HG03378 (cell line): ENCODE results near the gene DOCK4.
A peak's percentile ranks its signal among the peaks of the same experiment; 100 is the strongest.

Source experiments
- ATAC-seq: cut with Tn5 transposase; IDR thresholded peaks from one replicate; pipeline ENCODE4 v1.9.1; 2021; ENCODE audit warnings: mild to moderate bottlenecking, moderate library complexity; ENCODE audit not compliant: unreplicated experiment

The DOCK4 gene

GRCh38 chr7:112112822-112113255 lies 93.4 kb downstream of the DOCK4 start:
- no peak for ATAC-seq

- no peak for ATAC-seq
Measured at GRCh38 chr7:112110651-112111050, 95.5 kb downstream of the DOCK4 start.

- ATAC-seq = no peak
Measured at GRCh38 chr7:112110175-112110574, 96.0 kb downstream of the DOCK4 start.

GRCh38 chr7:112108981-112109380 lies 97.2 kb downstream of the DOCK4 start:
- no peak for ATAC-seq

- no peak for ATAC-seq
Measured at GRCh38 chr7:112105584-112106530, 100.3 kb downstream of the DOCK4 start.

- no peak for ATAC-seq
Measured at GRCh38 chr7:112104120-112104519, 102.1 kb downstream of the DOCK4 start.

- no peak for ATAC-seq
Measured at GRCh38 chr7:112103246-112103645, 103.0 kb downstream of the DOCK4 start.

GRCh38 chr7:112101201-112101846 lies 104.9 kb downstream of the DOCK4 start:
- ATAC-seq = no peak

- ATAC-seq = no peak
Measured at GRCh38 chr7:112097524-112097923, 108.7 kb downstream of the DOCK4 start.

GRCh38 chr7:112093409-112093808 lies 112.8 kb downstream of the DOCK4 start:
- no peak for ATAC-seq

- ATAC-seq = no peak
Measured at GRCh38 chr7:112092709-112093395, 113.3 kb downstream of the DOCK4 start.

GRCh38 chr7:112092306-112092705 lies 113.9 kb downstream of the DOCK4 start:
- ATAC-seq = no peak

GRCh38 chr7:112091768-112092167 lies 114.4 kb downstream of the DOCK4 start:
- ATAC-seq = no peak

- ATAC-seq = no peak
Measured at GRCh38 chr7:112089551-112089950, 116.6 kb downstream of the DOCK4 start.

- ATAC-seq = no peak
Measured at GRCh38 chr7:112088484-112089016, 117.6 kb downstream of the DOCK4 start.

GRCh38 chr7:112086496-112087254 lies 119.5 kb downstream of the DOCK4 start:
- no peak for ATAC-seq

- peak; percentile 66 for ATAC-seq
Measured at GRCh38 chr7:112084520-112084971, 121.7 kb downstream of the DOCK4 start.

- no peak for ATAC-seq
Measured at GRCh38 chr7:112083776-112084355, 122.3 kb downstream of the DOCK4 start.

- ATAC-seq = no peak
Measured at GRCh38 chr7:112082306-112082705, 123.9 kb downstream of the DOCK4 start.

- ATAC-seq = no peak
Measured at GRCh38 chr7:112081778-112082177, 124.4 kb downstream of the DOCK4 start.
